Gastroesophageal sphincter (tissue), 4 donors: ENCODE measurements around the gene LENG8. TPM values are rescaled to one million over a fixed set of nuclear protein-coding genes. Genes with fewer than 3 reads are reported as not detected.

ENCODE experiments used
- ATAC-seq: fragments of 150-250 bp; one replicate; pipeline ENCODE4 v1.9.1; 2016; ENCODE audit warnings: mild to moderate bottlenecking, moderate library complexity
- H3K27ac ChIP-seq, 4 donors: fragments of 200-600 bp; sonication (generic) in 3 of 4; 1 replicate in 3 of 4; 2 replicates in 1 of 4; pipeline ENCODE4 v1.5.1; 2016 to 2019
- H3K27me3 ChIP-seq: fragments of 200-600 bp; sonication (generic); one replicate; pipeline ENCODE4 v1.5.1; 2019
- H3K36me3 ChIP-seq, 2 donors: fragments of 200-600 bp; sonication (generic); one replicate each; pipeline ENCODE4 v1.5.1; 2019; ENCODE audit warnings: control low read depth in 1 of 2
- H3K4me1 ChIP-seq, 3 donors: fragments of 200-600 bp; sonication (generic); 1 replicate in 2 of 3; 2 replicates in 1 of 3; pipeline ENCODE4 v1.5.1; 2016 to 2019; ENCODE audit warnings: control low read depth in 2 of 3
- H3K4me3 ChIP-seq, 2 donors: fragments of 200-600 bp; sonication (generic); one replicate each; pipeline ENCODE4 v1.5.1; 2019; ENCODE audit warnings: mild to moderate bottlenecking in 1 of 2, moderate library complexity in 1 of 2
- H3K9me3 ChIP-seq, 3 donors: fragments of 200-600 bp; sonication (generic); one replicate each; pipeline ENCODE4 v1.5.1; 2017 to 2019; ENCODE audit warnings: control low read depth in 2 of 3
- EP300 ChIP-seq: sonication (generic); formaldehyde crosslinking; IDR thresholded peaks from one replicate; pipeline ENCODE4 v1.6.1; 2017; ENCODE audit warnings: antibody characterized with exemption, mild to moderate bottlenecking
- POLR2A ChIP-seq, 2 donors: fragments of 450-650 bp; IDR thresholded peaks; one replicate each; pipeline ENCODE4 v1.6.1; 2017; ENCODE audit warnings: antibody characterized with exemption in 2 of 2, mild to moderate bottlenecking in 2 of 2, moderate library complexity in 1 of 2
- POLR2AphosphoS5 ChIP-seq: sonication (generic); formaldehyde crosslinking; IDR thresholded peaks from one replicate; pipeline ENCODE4 v1.6.1; 2017; ENCODE audit warnings: antibody characterized with exemption
- WGBS, 2 donors: methylation state at CpG; one replicate each; pipeline ENCODE4 v1.1.5; 2018; ENCODE audit warnings: low coverage in 1 of 2; 5-methylcytosine and 5-hydroxymethylcytosine counted together
- total RNA-seq, 4 donors: library from RNA; depleted of rRNA; stranded (reverse); fragments of >200 nt; gene quantifications; one replicate each; pipeline ENCODE4 v1.1.0, GENCODE V29; 2016
- TF ChIP-seq, protein P1 (sequence below), 4 experiments: fragments of 200-600 bp in 2 of 4; fragments of 450-650 bp in 2 of 4; sonication (generic) in 1 of 4; IDR thresholded peaks; one replicate each; pipeline ENCODE4 v1.5.1; 2017 to 2019; ENCODE audit warnings: antibody characterized with exemption in 4 of 4, mild to moderate bottlenecking in 2 of 4, moderate library complexity in 2 of 4

Gene LENG8
- total RNA-seq, 4 donors from 2014 or later: 25.4 to 215 (median 80.9) TPM

DNA sequence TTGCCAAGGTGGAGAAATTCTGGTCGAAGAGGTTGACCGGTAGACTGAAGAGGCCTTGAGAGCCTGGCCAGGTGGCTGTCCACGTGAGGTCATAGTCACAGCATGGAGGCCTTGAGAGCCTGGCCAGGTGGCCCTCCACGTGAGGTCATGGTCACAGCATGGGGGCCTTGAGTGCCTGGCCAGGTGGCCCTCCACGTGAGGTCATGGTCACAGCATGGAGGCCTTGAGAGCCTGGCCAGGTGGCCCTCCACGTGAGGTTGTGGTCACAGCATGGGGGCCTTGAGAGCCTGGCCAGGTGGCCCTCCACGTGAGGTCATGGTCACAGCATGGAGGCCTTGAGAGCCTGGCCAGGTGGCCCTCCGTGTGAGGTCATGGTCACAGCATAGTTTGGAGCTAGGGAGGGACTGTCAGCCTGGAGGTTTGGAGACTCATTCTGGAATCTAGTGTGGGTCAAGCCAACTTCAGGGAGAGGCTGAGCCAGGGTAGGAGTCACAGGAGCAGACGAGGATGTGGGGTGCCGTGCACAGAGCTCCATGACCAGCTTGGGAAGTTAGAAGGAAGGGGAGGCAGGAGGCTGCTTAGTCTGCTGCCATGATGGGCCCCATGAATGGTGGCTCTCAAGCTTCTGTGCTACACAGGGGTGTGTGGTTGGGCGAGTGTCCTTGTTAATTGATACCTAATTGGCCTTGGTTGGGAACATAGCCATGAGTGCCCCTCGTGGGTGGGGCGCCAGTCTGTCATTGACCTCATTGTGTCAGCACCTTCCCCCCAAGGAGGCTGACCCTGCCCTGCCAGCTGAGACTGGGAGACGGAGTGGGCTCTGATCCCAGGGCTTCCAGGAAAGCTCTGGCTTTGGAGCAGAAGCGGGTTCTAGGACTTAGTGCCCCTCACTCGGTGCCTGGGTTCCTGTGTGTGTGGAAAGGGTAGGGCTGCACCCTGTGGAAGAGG lies 10.6 kb downstream of the LENG8 start:
- Histone ChIP-seq H3K9me3 (no peaks in the 10 kb centered on the region), H3K27ac (peak overlapping the region in 2 of 4 donors; percentile 24 to 99), H3K36me3 (peaks cover 0 to 79% of the 10 kb centered on the region in 2 donors), H3K4me1 (peaks cover 0 to 66% (median 17%) of the 10 kb centered on the region in 3 donors), H3K27me3 (no peaks in the 10 kb centered on the region), H3K4me3 (no peak overlapping the region)
- TF ChIP-seq POLR2AphosphoS5: no peak
- no peak for TF ChIP-seq POLR2A (IDR thresholded peaks at IDR 0.05)
- TF ChIP-seq, protein P1, sequence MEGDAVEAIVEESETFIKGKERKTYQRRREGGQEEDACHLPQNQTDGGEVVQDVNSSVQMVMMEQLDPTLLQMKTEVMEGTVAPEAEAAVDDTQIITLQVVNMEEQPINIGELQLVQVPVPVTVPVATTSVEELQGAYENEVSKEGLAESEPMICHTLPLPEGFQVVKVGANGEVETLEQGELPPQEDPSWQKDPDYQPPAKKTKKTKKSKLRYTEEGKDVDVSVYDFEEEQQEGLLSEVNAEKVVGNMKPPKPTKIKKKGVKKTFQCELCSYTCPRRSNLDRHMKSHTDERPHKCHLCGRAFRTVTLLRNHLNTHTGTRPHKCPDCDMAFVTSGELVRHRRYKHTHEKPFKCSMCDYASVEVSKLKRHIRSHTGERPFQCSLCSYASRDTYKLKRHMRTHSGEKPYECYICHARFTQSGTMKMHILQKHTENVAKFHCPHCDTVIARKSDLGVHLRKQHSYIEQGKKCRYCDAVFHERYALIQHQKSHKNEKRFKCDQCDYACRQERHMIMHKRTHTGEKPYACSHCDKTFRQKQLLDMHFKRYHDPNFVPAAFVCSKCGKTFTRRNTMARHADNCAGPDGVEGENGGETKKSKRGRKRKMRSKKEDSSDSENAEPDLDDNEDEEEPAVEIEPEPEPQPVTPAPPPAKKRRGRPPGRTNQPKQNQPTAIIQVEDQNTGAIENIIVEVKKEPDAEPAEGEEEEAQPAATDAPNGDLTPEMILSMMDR (IDR thresholded peaks at IDR 0.05): no peak
- no peak for TF ChIP-seq EP300
- no peak for ATAC-seq
- WGBS, 2 donors: 72% methylated on average over 6 of the region's 16 CpGs; no CpG with 5 or more reads in 1 of the 2 donors

GRCh38 chr19:54460230-54461005 lies 11.4 kb downstream of the LENG8 start:
- Histone ChIP-seq H3K4me3 (no peak overlapping the region), H3K4me1 (peaks cover 0 to 64% (median 17%) of the 10 kb centered on the region in 3 donors), H3K9me3 (no peaks in the 10 kb centered on the region), H3K27ac (peak overlapping the region in 3 of 4 donors; percentile 24 to 99 (median 24)), H3K27me3 (no peaks in the 10 kb centered on the region), H3K36me3 (peaks cover 0 to 70% of the 10 kb centered on the region in 2 donors)
- WGBS, 2 donors: no CpG with 5 or more reads among the region's 39 CpGs
- no peak for TF ChIP-seq POLR2AphosphoS5
- TF ChIP-seq POLR2A (IDR thresholded peaks at IDR 0.05): no peak
- TF ChIP-seq EP300: no peak
- TF ChIP-seq, protein P1 (IDR thresholded peaks at IDR 0.05): no peak
- ATAC-seq: no peak

- no peaks in the 10 kb centered on the region for H3K27me3 ChIP-seq
- no peaks in the 10 kb centered on the region for H3K9me3 ChIP-seq
- peaks cover 0 to 67% (median 17%) of the 10 kb centered on the region in 3 donors for H3K4me1 ChIP-seq
- 64 to 73% methylated on average over 12 to 18 of the region's 27 CpGs for WGBS, 2 donors
- ATAC-seq: no peak
- peak overlapping the region in 3 of 4 donors; percentile 24 to 99 (median 24) for H3K27ac ChIP-seq
- TF ChIP-seq, protein P1 (IDR thresholded peaks at IDR 0.05): no peak
- TF ChIP-seq POLR2AphosphoS5 (no peak), EP300 (no peak), POLR2A (IDR thresholded peaks at IDR 0.05) (no peak)
- peaks cover 0 to 62% of the 10 kb centered on the region in 2 donors for H3K36me3 ChIP-seq
- H3K4me3 ChIP-seq: no peak overlapping the region
These were observed 12.2 kb downstream of the LENG8 start for GRCh38 chr19:54461210-54461609.

- TF ChIP-seq EP300 (no peak), POLR2A (IDR thresholded peaks at IDR 0.05) (no peak), POLR2AphosphoS5 (no peak)
- TF ChIP-seq, protein P1 (IDR thresholded peaks at IDR 0.05): no peak
- H3K4me1 ChIP-seq: peaks cover 0 to 67% (median 17%) of the 10 kb centered on the region in 3 donors
- peak overlapping the region in 1 of 2 donors; percentile 85 for H3K4me3 ChIP-seq
- 29 to 40% methylated on average over 2 to 3 of the region's 3 CpGs for WGBS, 2 donors
- H3K27ac ChIP-seq: peak overlapping the region in 3 of 4 donors; percentile 96 to 99 (median 98)
- ATAC-seq: no peak
- H3K9me3 ChIP-seq: no peaks in the 10 kb centered on the region
- peaks cover 0 to 58% of the 10 kb centered on the region in 2 donors for H3K36me3 ChIP-seq
- H3K27me3 ChIP-seq: no peaks in the 10 kb centered on the region
These were observed 12.6 kb downstream of the LENG8 start for GRCh38 chr19:54461613-54462012.
